ENCODE measurements around the gene CCDC169. TPM values are rescaled to one million over a fixed set of nuclear protein-coding genes. Genes with fewer than 3 reads are reported as not detected.

CCDC169 gene
- total RNA-seq, 1 donor from 2014 or later, result 1.0 TPM

GRCh38 chr13:36242761-36243160 is 54.9 kb downstream of the CCDC169 start:
- no peak for DNase-seq

DNA sequence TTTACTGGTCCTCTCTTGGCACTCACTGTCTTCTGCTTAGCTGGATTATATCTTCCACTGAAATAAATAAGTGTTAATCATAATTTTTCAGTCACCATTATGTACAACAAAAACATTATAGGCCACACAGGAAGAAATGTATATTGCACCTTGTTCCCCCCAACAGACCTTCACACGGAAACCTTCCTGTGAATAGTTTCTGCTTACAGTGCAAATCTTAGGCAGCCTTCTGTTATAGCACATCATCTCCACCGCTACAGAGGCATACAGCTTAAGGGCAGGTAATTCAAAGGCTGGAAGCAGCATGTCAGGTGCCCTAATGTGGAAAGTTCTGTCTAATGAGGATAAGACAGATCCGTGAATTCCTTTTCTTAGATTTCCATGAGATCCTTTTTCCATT is 66.4 kb downstream of the CCDC169 start:
- no peak for DNase-seq

DNA sequence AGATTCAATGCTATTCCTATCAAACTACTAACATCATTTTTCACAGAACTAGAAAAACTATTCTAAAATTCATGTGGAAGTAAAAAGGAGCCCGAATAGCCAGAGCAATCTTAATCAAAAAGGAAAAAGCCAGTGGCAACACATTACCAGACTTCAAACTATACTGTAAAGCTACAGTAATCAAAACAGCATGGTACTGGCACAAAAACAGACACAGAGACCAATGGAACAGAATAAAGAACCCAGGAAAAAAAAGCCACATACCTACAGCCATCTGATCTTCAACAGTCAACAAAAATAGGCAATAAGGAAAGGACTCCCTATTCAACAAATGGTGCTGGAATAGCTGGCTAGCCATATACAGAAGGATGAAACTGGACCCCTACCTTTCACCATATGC is 72.9 kb downstream of the CCDC169 start:
- DNase-seq, result no peak

DNA sequence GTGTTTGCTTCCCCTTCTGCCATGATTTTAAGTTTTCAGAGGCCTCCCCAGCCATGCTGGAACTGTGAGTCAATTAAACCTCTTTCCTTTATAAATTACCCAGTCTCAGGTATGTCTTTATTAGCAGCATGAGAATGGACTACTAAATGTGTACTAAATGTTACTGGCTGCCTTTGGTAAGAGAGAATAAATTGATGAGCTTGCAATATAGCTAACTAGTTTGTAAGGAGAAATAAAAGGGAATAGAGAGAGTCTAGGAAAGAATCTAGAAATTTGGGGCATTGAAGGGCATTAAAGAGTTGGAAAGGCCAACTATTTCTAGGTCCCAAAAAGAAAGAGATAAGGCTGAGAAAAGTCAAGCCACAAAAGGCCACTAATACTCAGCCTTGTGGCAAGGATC is 77.7 kb downstream of the CCDC169 start:
- DNase-seq, result no peak

- no peak for DNase-seq
Observed at GRCh38 chr13:36217456-36217855, 80.2 kb downstream of the CCDC169 start.

DNA sequence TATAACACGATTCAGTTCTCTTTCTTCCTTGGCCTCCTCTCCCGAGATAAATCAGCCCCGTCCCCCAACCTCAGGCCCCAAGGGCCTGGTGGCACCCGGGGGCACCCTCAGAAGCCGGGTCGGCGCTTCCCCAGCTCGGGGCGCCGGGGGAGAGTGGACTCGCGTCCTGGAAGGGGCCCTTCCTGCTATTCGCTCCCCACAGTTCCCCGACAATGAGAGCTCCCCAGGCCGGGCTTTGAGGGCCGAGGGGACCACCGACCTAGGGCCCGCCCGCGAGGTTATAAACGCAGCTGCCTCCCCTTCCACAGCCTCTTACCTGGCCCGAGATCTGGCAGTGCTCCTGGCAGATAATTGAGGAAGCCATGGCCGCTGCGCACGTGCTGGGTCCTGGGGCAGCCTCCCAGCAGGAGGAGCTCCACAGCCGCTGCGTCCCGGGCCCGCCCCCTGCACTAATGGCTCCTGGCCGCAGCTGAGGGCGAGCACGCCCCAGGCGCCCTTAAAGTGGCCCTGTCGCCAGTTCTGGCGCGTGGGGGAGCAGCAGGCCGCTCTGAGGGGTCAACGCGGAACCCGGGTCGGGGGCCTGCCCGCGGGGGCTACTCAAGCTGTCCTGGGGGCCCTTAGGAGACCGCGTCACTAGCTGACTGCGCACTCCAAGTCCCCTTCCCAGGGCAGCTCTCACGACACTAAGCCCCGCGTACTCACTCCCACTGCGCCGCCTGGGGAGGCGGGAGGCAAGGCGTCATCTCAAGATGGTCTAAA is 83.3 kb downstream of the CCDC169 start, which contains the start of gene SOHLH2:
Gene SOHLH2 (minus strand): TSS at position 394 of the 759 bp plus-strand sequence. CDS start 30 bp downstream, at position 364.
- DNase-seq, result no peak

- DNase-seq, result no peak
Observed at GRCh38 chr13:36212789-36213188, 84.8 kb downstream of the CCDC169 start.

- no peak for DNase-seq
Observed at GRCh38 chr13:36211567-36211966, 86.0 kb downstream of the CCDC169 start.

DNA sequence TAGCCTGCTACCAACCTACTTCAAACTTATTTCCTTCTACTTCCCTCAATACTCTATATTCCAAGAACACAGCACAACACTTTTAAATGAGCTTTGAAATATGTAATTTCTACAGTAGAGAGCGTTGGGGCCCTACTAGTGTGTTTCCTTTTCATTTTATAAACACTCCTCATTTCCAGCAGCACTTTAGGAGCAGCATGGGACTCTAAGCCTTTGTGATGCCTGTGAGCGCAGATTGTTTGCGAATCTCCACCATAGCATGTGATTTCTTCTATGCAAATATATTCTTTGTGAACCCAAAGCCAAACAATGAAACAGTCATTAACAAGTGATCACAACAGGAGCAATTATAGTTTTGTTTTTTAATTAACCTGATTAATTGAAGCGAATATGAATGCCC is 86.9 kb downstream of the CCDC169 start:
- no peak for DNase-seq

DNA sequence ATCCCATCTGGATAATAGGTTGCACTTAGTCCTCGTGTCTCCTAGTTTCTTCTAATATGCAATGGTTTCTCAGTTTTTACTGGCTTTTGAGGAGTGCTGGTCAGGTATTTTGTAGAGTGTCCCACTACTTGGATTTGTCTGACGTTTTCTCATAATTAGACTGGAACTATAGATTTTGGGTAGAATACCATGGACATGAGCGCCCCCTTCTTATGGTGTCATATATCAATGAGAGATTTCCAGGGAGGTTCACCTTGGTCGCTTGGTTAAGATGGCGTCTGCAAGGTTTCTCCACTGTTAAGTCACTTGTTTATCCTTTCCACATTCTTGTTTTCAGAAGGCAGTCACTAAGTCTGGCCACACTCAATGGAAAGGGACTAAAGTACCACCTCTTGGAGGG is 89.9 kb downstream of the CCDC169 start:
- no peak for DNase-seq

DNA sequence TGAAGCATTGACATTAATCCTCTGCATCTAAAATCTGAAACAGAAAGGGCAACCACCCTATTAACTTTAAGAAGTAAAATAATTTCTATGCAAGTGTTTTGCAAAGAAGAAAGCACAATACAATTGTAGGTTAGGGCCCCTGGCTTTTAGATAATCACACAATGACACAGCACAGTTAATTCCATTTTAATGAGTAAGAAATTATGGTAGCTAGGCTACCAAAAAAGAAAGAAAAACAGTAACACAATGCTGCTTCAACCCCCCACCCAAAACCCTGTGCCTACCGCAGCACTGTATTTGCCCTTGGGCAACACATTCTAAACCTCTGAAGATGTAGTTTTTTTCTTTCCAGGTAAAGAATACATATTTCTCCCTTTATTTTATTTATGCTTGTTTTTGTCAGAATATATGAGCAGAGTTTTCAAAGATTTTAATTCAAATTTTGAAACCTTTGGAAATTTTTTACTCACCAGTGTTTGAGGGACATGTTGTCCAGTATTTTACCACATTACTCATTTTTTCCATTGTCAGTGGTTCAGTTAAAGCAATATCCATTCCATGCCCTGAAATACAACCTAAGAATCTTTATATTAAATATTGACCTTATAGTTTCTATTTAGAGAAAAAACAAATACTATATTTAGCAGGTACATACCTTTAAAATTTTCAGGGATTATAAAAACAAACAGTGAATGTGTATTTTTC is 104.3 kb downstream of the CCDC169 start:
- DNase-seq, result no peak

DNA sequence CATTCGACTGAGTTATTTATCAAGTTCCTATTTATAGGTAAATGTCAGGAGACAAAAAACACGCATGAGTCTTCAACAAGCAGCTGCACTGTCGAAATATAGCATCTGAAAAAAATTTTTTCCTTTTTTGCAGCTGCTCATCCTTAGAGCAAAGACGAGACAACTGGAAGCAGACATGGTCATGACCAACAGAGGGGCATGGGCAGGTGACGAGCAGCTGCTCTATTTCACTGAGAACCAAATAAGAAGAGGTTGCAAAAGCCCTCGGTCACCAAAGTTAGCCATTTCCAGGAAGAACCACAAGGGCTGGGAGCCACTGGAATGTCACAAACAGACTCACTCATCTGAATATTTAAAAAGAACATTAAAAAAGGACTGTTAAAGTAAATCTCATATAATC is 105.4 kb downstream of the CCDC169 start:
- no peak for DNase-seq

DNA sequence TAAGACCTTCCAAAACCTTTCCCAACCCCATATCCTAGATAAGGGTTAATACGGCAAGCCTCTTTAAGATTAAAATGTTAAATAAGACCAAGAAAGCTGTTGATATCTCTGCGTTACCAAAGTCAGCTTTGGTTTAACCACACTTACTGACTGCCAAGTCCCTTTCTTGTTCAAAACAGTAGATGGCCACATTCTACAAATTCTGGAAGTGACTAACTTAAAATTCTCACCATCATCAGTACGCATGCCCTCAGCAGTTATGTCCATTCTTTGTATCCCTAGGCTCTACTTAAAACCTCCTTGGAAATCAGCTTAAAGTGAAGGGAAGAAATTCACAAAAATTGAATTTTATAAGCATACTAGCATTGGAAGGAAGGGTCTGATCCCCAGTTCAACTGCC is 106.8 kb downstream of the CCDC169 start:
- DNase-seq, result no peak

DNA sequence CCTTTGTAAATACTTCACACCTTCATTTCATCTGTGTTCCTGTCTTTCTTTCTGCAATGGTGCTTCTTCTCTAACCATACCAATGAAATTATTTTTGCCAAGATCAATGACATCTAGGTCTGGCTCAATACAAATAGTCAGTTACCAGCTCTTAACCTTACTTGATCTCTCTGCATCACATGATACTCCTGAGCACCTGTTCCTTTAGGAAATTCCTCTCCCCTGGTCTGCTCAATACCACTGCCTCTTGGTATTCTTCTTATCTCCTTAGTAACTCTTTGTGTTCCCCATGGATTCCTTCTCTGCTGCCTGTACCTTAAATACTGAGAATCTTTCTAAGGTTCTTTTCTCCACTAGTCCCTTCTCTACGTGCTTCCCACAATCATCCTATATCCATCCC is 109.2 kb downstream of the CCDC169 start:
- DNase-seq, result no peak

DNA sequence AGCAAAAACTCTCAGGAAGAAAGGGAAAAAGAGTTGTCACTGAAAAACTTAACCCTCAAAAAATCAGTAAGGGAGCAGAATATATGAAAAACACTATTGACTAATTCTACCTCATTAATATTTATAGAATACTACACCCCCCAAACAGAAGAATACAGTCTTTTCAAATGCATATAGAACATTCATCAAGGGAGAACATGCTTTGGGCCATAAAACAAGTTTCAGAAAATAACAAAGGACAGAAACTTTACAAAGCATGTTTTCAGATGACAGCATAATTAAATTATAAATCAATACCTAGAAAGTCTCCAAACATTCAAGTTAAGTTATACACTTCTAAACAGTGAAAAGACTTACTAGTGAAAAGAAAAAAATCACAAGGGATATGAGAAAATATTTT is 113.7 kb downstream of the CCDC169 start:
- no peak for DNase-seq

Other genes starting within 250 kb of the CCDC169 start
- 29.2 and 38.1 TPM in 2 replicates for gene DCLK1, start 166.4 kb downstream of the CCDC169 start, total RNA-seq
- gene SOHLH2, start 83.3 kb downstream of the CCDC169 start, total RNA-seq, result 0.17 and 0.23 TPM in 2 replicates
- 63.6 and 144 TPM in 2 replicates for gene SPART, start 48.6 kb upstream of the CCDC169 start, total RNA-seq
- gene CCNA1, start 134.7 kb upstream of the CCDC169 start, total RNA-seq, result 0.17 and 1.5 TPM in 2 replicates